ENCODE results near the gene VTA1.

- TF ChIP-seq CTCF (IDR thresholded peaks at IDR 0.05) (no peak), ZFX (IDR thresholded peaks at IDR 0.05; ENCODE audit: borderline replicate concordance) (no peak)
These were observed 20.0 kb downstream of the VTA1 start for GRCh38 chr6:142167071-142167470.

All from 22Rv1 (cell line).